ENCODE data around the gene EXOC6.

GRCh38 chr10:92826504-92826903, 21.8 kb upstream of the EXOC6 start:
- TF ChIP-seq, protein P1, sequence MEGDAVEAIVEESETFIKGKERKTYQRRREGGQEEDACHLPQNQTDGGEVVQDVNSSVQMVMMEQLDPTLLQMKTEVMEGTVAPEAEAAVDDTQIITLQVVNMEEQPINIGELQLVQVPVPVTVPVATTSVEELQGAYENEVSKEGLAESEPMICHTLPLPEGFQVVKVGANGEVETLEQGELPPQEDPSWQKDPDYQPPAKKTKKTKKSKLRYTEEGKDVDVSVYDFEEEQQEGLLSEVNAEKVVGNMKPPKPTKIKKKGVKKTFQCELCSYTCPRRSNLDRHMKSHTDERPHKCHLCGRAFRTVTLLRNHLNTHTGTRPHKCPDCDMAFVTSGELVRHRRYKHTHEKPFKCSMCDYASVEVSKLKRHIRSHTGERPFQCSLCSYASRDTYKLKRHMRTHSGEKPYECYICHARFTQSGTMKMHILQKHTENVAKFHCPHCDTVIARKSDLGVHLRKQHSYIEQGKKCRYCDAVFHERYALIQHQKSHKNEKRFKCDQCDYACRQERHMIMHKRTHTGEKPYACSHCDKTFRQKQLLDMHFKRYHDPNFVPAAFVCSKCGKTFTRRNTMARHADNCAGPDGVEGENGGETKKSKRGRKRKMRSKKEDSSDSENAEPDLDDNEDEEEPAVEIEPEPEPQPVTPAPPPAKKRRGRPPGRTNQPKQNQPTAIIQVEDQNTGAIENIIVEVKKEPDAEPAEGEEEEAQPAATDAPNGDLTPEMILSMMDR (IDR thresholded peaks at IDR 0.05) = no peak
- no peak for TF ChIP-seq POLR2A (IDR thresholded peaks at IDR 0.05)
